ENCODE measurements around the gene B4GALT4. TPM values are rescaled to one million over a fixed set of nuclear protein-coding genes. Genes with fewer than 3 reads are reported as not detected.

The B4GALT4 gene
- total and polyA plus RNA-seq, 2 experiments from 2014 or later = 36.3 to 51.0 TPM

- Histone ChIP-seq H3K4me3 (no peak overlapping the region), H3K4me1 (ENCODE audit: low read depth) (no peaks in the 10 kb centered on the region), H3K9me3 (ENCODE audit: low read depth) (no peaks in the 10 kb centered on the region), H3K27me3 (no peaks in the 10 kb centered on the region), H3K27ac (no peak overlapping the region), H3K36me3 (peaks cover 55% of the 10 kb centered on the region)
- DNase-seq (ENCODE audit: low read depth in 1 of 2, low spot score in 1 of 2) = no peak
- no peak for TF ChIP-seq CTCF (IDR thresholded peaks at IDR 0.05; ENCODE audit: low read depth, low read length)
These were observed 12.1 kb downstream of the B4GALT4 start for GRCh38 chr3:119228373-119229145.

- no peak for DNase-seq (ENCODE audit: low read depth in 1 of 2, low spot score in 1 of 2)
- no peaks in the 10 kb centered on the region for H3K27me3 ChIP-seq
- TF ChIP-seq CTCF (IDR thresholded peaks at IDR 0.05; ENCODE audit: low read depth, low read length) = no peak
- no peak overlapping the region for H3K4me3 ChIP-seq
- H3K27ac ChIP-seq = no peak overlapping the region
- peaks cover 62% of the 10 kb centered on the region for H3K36me3 ChIP-seq
- H3K4me1 ChIP-seq (ENCODE audit: low read depth) = no peaks in the 10 kb centered on the region
- H3K9me3 ChIP-seq (ENCODE audit: low read depth) = no peaks in the 10 kb centered on the region
These were observed 13.4 kb downstream of the B4GALT4 start for GRCh38 chr3:119227070-119227850.

GRCh38 chr3:119225121-119225520 lies 15.6 kb downstream of the B4GALT4 start:
- peaks cover 65% of the 10 kb centered on the region for H3K36me3 ChIP-seq
- H3K27me3 ChIP-seq = no peaks in the 10 kb centered on the region

GRCh38 chr3:119223511-119223910 lies 17.2 kb downstream of the B4GALT4 start:
- no peak for DNase-seq (ENCODE audit: low read depth in 1 of 2, low spot score in 1 of 2)
- Histone ChIP-seq H3K27ac (no peak overlapping the region), H3K4me3 (no peak overlapping the region), H3K36me3 (peaks cover 53% of the 10 kb centered on the region), H3K4me1 (ENCODE audit: low read depth) (peaks cover 12% of the 10 kb centered on the region), H3K27me3 (no peaks in the 10 kb centered on the region), H3K9me3 (ENCODE audit: low read depth) (no peaks in the 10 kb centered on the region)
- no peak for TF ChIP-seq CTCF (IDR thresholded peaks at IDR 0.05; ENCODE audit: low read depth, low read length)

More at GRCh38 chr3:119225121-119225520, 15.6 kb downstream of the B4GALT4 start:
- DNase-seq (ENCODE audit: low read depth in 1 of 2, low spot score in 1 of 2) = peak in 1 of 2 donors; percentile 35
- Histone ChIP-seq H3K4me1 (ENCODE audit: low read depth) (peaks cover 2% of the 10 kb centered on the region), H3K27ac (no peak overlapping the region), H3K9me3 (ENCODE audit: low read depth) (no peaks in the 10 kb centered on the region), H3K4me3 (no peak overlapping the region)
- TF ChIP-seq CTCF (IDR thresholded peaks at IDR 0.05; ENCODE audit: low read depth, low read length) = no peak

- Histone ChIP-seq H3K4me3 (no peak overlapping the region), H3K36me3 (peaks cover 58% of the 10 kb centered on the region), H3K4me1 (ENCODE audit: low read depth) (peaks cover 12% of the 10 kb centered on the region), H3K27ac (peak overlapping the region; percentile 10), H3K9me3 (ENCODE audit: low read depth) (no peaks in the 10 kb centered on the region), H3K27me3 (no peaks in the 10 kb centered on the region)
- DNase-seq (ENCODE audit: low read depth in 1 of 2, low spot score in 1 of 2) = peak in 1 of 2 donors; percentile 39
- TF ChIP-seq CTCF (IDR thresholded peaks at IDR 0.05; ENCODE audit: low read depth, low read length) = no peak
These were observed 18.3 kb downstream of the B4GALT4 start for GRCh38 chr3:119222391-119222790.

Data from cardiac muscle cell (in vitro differentiated cells and primary cell).